Activated effector memory CD4-positive, alpha-beta T cell treated with anti-CD3 and anti-CD28 coated beads, Interleukin-2, amount 50 U/mL, for 16 hours (primary cell): ENCODE data around the gene MAP2K3.

Experiments
- DNase-seq: peaks from one replicate; pipeline ENCODE4 v3.0.0-alpha.2; 2020

MAP2K3 gene

GRCh38 chr17:21354796-21355385, 70.4 kb downstream of the MAP2K3 start:
- DNase-seq = no peak

GRCh38 chr17:21355586-21355985, 71.1 kb downstream of the MAP2K3 start:
- no peak for DNase-seq

DNA sequence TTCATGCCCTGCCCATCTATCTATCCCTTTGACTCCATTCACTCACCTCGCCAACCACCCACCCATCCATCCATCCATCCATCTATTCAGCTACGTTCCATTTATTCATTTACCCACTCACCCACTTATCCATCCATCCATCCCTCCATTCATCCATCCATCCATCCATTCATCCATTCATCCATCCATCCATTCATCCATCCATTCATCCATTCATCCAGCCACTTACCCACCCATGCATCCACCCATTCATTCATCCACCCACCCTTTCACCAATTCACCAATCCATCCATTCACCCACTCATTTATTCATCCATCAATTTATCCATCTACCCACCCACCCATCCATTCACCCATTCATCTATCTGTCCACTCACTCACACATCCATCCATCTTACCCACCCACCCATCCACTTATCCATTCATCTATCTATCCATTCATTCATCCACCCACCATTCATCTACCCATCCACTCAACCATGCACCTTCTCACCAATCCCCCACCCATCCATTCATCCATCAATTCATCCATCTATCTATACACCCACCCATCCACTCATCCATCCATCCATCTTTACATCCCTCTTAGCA, 72.1 kb downstream of the MAP2K3 start:
- DNase-seq = no peak

DNA sequence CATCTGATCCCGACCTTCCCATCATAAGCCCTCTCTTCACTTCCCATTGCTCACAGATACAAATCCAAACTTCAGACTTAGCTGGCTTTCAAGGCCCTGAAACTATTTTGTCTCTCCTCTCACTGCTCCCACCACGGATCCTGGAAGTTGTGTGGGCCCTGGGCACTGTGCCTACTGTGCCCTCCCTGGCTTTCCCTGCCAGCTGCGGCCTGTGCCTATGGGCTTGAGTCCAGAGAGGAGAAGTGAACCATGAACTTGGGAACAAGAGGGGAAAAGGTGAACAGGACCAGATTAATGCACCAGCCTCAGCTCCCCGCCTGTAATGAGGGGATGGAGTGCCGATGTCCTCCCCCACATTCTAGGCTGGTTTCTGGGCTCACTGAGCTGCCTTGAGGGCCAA, 72.8 kb downstream of the MAP2K3 start:
- DNase-seq = no peak

DNA sequence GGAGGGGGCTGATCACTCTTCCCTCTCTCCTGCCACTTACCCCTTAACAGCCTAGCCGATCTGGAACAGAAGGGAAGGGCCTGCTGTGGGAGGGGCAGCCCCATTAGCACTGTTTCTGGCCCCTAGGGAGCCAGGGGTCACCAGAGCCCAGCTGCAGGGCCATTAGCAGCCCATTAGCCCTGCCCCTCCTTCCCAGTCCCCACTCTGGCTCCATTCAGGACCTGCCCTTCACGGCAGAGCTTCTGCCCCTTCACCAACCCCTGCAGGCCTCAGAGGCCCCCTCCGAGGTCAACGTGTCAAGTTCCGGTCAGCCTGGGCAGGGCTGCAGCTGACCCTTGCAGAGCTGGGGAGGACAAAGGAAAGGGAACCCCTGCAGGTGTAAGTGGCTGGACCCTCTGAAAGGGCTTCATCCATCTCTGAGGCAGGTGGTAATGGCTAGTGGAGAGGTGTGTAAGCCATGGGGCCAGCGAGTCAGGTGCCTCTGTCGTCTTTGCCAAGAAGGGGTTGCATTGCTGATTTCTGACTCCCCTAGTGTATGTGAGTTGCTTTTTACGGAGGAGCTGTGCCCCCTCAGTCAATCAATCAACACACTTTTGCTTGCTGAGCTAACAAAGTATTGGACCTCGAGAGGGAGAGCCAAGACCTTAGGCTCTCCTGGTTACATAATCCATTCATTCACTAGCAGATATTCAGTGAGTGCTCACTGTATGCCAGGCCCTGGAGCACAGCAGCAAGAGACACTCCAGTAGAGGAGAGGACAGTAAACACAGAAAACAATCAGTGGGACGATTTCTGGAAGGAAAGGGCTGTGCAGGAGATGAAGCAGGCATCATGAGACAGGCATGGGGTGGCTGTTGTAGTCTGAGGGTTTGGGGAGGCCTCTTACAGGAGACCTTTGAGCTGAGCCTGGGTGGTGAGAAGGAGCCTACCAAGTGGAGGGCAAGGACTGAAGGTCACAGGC, 73.5 kb downstream of the MAP2K3 start:
- no peak for DNase-seq

- no peak for DNase-seq
These were observed 74.4 kb downstream of the MAP2K3 start for GRCh38 chr17:21358682-21359482.

- DNase-seq = no peak
These were observed 75.0 kb downstream of the MAP2K3 start for GRCh38 chr17:21359483-21359840.

- no peak for DNase-seq
These were observed 75.5 kb downstream of the MAP2K3 start for GRCh38 chr17:21360048-21360447.

DNA sequence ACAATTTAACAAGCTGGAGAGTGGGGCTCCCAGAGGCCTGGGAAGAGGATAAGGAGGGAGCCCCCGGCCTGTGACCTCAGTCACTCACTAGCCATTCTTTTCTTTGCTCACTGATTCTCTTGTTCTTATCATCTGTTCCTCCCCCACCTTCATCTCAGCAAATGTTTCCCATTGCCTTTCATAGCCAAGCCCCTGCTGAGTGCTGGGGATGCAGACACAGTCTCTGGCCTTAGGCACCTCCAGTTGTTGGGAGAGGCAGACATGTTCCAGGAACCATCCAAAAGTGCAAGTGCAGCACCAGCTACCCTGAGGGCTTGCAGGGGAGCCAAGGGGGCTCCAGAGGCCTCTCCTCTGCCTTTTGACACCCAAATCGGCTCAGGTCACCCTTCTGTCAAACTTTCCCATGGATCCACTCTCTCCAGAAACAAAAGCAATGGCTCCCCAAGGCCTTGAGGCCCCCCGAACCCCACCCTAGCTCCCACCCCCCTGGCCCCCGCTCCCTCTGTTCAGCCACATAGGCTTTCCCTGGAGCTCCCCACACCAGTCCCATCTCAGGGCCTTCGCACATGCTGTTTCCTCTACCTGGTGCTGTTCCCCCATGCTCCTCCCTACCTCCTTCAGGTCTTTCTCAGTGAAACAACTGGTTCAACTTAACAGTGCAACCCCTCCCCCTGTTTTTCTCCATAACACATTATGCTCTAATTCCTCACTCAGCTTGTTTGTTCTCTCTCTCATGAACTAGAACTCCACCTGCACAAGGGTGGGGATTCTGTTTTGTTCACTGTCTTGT, 76.7 kb downstream of the MAP2K3 start:
- no peak for DNase-seq

GRCh38 chr17:21362331-21362931, 77.9 kb downstream of the MAP2K3 start:
- DNase-seq = no peak

DNA sequence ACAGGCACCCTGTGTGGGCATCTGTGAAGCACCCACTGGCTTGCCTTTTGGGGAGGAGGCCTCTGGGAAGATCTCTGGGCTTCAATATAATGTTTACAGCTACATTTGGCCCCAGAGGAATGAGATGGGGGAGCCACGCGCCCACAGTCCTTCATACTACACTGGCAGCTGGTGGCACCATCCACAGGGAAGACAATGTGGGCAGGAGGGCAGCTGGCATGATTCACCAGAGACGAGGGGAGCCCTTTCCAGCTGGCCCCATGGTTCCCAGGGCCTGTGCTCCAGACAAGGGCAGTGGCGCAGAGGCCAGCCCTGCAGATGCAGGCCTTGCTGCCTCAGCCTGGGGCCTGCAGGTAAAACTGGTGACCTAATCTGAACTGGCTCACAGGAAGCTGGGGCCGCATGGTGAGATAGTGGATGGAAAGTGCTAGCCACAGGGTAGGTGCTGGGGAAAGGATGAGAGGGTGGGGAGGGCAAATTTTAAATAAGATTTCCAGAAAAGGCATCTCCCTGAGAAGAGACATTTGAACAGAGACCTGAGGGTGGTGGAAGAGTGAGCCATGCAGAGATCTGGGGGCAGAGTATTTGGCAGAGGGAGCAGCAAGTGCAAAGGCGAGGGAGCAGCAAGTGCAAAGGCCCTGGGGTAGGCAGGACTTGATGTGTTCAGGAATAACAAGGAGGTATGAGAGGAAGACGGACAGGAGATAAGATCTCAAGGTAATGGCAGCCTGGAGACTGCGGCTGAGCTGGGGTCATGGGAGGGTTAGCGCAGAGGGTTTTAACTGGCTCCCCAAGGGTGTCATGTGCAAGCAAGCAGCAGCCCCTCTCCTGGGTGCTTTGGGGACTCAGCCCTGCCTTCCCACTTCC, 79.5 kb downstream of the MAP2K3 start:
- no peak for DNase-seq
